ENCODE measurements around the gene MAD1L1.

The MAD1L1 gene

DNA sequence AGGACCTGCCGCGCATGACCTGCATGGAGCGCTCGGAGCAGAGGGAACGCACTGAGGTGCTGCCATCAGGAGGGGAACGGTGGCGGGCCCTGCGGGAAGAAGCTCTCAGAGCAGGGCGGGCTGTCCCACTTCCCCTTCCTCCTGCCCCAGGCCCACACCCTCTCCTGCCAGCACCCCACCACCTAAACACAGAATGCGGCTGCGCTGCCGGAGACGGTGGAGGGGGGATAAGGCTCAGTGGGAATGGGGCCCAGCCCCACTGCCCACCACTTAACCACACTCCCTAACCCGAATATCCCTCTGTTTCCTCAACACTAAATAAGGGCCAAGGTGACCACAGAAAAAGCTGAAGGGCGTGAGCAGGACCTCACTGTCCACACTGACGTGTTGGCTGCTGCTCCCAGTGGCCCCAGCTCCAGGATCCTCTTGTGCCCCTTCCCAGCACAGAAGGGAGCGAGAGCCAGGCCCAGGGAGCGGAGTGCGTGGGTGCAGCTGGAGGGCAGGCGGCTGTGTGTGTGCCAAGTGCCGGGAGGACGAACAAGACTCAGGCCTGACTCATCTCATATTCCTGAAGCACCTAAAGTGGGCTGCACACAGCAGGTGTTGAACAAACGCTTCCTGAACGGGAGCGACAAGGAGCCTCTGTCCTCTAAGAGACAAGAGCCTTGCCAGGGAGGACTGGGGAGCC lies 116.8 kb downstream of the MAD1L1 start:
- no peaks in the 10 kb centered on the region for H3K9me3 Mint-ChIP-seq
- TF ChIP-seq, protein P1, sequence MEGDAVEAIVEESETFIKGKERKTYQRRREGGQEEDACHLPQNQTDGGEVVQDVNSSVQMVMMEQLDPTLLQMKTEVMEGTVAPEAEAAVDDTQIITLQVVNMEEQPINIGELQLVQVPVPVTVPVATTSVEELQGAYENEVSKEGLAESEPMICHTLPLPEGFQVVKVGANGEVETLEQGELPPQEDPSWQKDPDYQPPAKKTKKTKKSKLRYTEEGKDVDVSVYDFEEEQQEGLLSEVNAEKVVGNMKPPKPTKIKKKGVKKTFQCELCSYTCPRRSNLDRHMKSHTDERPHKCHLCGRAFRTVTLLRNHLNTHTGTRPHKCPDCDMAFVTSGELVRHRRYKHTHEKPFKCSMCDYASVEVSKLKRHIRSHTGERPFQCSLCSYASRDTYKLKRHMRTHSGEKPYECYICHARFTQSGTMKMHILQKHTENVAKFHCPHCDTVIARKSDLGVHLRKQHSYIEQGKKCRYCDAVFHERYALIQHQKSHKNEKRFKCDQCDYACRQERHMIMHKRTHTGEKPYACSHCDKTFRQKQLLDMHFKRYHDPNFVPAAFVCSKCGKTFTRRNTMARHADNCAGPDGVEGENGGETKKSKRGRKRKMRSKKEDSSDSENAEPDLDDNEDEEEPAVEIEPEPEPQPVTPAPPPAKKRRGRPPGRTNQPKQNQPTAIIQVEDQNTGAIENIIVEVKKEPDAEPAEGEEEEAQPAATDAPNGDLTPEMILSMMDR (IDR thresholded peaks at IDR 0.05) = no peak
- peaks cover 60% of the 10 kb centered on the region for H3K4me1 Mint-ChIP-seq
- no peak for DNase-seq
- H3K4me3 Mint-ChIP-seq = no peak overlapping the region
- H3K27me3 Mint-ChIP-seq (ENCODE audit: low read depth, poor library complexity) = no peaks in the 10 kb centered on the region
- peaks cover 28% of the 10 kb centered on the region for H3K36me3 Mint-ChIP-seq (ENCODE audit: low read depth)
- H3K27ac Mint-ChIP-seq = no peak overlapping the region

DNA sequence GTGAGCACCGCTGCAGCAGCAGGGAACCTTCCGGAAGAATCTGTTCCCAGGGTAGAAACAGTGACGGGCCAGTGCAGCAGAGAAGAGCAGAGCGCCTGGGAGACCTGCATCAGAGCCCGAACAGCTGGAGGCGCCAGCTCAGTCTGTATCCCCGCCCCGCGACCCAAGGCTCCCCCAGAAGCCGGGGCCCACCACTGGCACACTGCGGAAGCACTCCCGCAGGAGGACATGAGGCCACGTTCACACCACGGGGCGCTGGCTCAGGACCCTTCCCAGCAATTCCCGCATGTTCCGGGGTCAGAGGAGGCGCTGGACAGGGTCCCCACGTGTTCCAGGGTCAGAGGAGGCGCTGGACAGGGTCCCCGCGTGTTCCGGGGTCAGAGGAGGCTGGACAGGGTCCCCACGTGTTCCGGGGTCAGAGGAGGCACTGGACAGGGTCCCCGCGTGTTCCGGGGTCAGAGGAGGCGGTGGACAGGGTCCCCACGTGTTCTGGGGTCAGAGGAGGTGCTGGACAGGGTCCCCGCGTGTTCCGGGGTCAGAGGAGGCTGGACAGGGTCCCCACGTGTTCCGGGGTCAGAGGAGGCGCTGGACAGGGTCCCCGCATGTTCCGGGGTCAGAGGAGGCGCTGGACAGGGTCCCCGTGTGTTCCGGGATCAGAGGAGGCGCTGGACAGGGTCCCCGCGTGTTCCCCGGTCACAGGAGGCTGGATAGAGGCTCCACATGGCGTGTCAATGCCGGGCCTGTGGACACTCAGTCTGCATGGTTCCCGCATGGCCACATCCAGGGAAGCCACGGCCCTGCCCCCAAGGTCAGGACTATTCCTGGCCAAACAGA lies 117.6 kb downstream of the MAD1L1 start:
- Mint-ChIP-seq H3K4me1 (peaks cover 68% of the 10 kb centered on the region), H3K36me3 (ENCODE audit: low read depth) (peaks cover 28% of the 10 kb centered on the region), H3K27me3 (ENCODE audit: low read depth, poor library complexity) (no peaks in the 10 kb centered on the region), H3K27ac (no peak overlapping the region), H3K9me3 (no peaks in the 10 kb centered on the region), H3K4me3 (no peak overlapping the region)
- TF ChIP-seq, protein P1 (IDR thresholded peaks at IDR 0.05) = no peak
- no peak for DNase-seq

DNA sequence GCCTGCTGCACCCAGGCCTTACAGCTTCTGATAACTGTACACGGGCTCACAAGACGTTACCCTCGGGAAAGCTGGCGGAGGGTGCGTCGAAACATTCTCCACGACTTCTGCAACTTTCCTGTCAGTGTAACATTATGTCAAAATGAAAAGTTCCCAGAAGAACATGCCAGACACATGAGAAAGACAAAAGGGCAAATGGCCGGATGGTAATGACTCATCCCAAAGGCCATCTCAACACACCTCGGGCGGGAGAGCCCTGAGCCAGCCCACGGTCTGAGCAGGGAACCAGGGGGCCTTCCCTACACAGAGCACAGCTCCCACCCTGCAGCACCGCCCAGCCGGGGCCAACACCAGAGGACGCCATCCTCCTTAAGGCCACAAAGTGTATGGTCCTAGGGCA lies 118.7 kb downstream of the MAD1L1 start:
- Mint-ChIP-seq H3K4me1 (peaks cover 76% of the 10 kb centered on the region), H3K27ac (peak overlapping the region; percentile 78)

DNA sequence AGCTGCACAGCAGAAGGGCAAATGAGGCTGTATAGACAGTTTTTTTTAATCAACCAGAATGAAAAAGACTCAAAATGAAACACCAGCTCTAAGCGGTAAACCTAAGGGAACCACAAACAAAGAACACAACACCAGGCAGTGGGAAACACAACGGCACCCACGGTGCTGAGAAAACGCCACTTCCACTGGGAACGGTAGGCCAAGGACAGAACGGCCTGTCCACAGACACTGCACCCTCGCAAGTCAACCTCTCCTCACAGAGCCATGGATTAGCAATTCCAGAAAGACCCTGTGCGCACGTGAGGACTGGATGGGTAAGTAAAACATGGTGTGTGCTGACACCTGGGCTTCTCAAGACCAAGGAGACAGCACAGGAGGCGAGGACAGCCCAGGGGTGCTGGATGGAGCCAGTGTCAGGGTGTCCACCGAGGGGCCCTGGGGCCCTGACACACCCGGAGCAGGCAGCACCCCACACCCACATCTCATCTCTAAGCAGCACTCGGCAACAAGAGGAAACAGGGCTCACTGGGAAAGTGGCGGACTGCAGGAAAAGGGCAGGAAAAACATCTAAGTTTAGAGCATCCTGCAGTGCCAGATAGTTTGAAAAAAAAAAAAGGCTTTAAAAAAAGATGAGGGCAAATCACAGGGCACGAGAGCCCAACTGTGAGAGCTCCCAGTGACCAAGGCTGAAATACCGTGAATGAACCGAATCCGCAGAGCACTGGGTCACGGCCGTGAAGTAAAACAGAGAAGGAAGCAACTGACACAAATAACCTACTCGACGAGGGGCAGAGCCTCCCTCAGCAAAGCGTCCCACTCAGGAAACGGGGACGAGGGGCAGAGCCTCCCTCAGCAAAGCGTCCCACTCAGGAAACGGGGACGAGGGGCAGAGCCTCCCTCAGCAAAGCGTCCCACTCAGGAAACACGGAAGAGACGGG lies 120.2 kb downstream of the MAD1L1 start:
- H3K4me1 Mint-ChIP-seq = peaks cover 76% of the 10 kb centered on the region
- no peaks in the 10 kb centered on the region for H3K27me3 Mint-ChIP-seq (ENCODE audit: low read depth, poor library complexity)
- H3K4me3 Mint-ChIP-seq = no peak overlapping the region
- no peak for DNase-seq
- TF ChIP-seq, protein P1 (IDR thresholded peaks at IDR 0.05) = no peak
- H3K36me3 Mint-ChIP-seq (ENCODE audit: low read depth) = peaks cover 28% of the 10 kb centered on the region
- peak overlapping the region; percentile 60 for H3K27ac Mint-ChIP-seq
- no peaks in the 10 kb centered on the region for H3K9me3 Mint-ChIP-seq

More for the DNA sequence above, 118.7 kb downstream of the MAD1L1 start:
- no peak for DNase-seq
- peaks cover 28% of the 10 kb centered on the region for H3K36me3 Mint-ChIP-seq (ENCODE audit: low read depth)
- no peaks in the 10 kb centered on the region for H3K27me3 Mint-ChIP-seq (ENCODE audit: low read depth, poor library complexity)
- no peak overlapping the region for H3K4me3 Mint-ChIP-seq
- TF ChIP-seq, protein P1 (IDR thresholded peaks at IDR 0.05) = no peak
- H3K9me3 Mint-ChIP-seq = no peaks in the 10 kb centered on the region

DNA sequence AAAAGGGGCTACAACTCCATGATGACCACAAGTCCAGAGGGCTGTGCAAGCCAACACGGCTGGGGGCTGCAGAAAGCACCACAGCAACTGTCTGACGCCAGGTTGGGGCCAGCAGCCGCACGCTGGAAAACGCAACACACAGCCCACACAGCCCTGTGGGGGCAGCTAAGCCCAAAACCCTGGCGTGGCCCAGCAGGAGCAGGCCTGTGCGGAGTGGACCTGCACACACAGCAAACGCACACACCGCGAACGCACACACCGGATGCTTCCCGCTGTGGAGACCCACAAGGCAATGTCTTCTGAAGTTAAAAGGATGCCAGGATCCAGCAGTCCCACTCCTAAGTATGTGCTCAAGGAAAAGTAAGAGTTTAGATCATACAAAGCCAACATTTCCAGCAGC lies 121.2 kb downstream of the MAD1L1 start:
- TF ChIP-seq, protein P1 (IDR thresholded peaks at IDR 0.05) = no peak
- H3K36me3 Mint-ChIP-seq (ENCODE audit: low read depth) = peaks cover 28% of the 10 kb centered on the region
- peak overlapping the region; percentile 23 for H3K4me3 Mint-ChIP-seq
- no peak for DNase-seq
- H3K4me1 Mint-ChIP-seq = peaks cover 78% of the 10 kb centered on the region
- H3K27me3 Mint-ChIP-seq (ENCODE audit: low read depth, poor library complexity) = no peaks in the 10 kb centered on the region
- no peaks in the 10 kb centered on the region for H3K9me3 Mint-ChIP-seq
- H3K27ac Mint-ChIP-seq = peak overlapping the region; percentile 76

Data from nephron progenitor cell (in vitro differentiated cells).